GM18508 (cell line): ENCODE results near the gene SLC44A1.

Experiments used
- ATAC-seq: cut with Tn5 transposase; IDR thresholded peaks from one replicate; pipeline ENCODE4 v1.9.1; 2021; ENCODE audit warnings: moderate number of reproducible peaks; ENCODE audit not compliant: insufficient read depth, unreplicated experiment

Gene SLC44A1

DNA sequence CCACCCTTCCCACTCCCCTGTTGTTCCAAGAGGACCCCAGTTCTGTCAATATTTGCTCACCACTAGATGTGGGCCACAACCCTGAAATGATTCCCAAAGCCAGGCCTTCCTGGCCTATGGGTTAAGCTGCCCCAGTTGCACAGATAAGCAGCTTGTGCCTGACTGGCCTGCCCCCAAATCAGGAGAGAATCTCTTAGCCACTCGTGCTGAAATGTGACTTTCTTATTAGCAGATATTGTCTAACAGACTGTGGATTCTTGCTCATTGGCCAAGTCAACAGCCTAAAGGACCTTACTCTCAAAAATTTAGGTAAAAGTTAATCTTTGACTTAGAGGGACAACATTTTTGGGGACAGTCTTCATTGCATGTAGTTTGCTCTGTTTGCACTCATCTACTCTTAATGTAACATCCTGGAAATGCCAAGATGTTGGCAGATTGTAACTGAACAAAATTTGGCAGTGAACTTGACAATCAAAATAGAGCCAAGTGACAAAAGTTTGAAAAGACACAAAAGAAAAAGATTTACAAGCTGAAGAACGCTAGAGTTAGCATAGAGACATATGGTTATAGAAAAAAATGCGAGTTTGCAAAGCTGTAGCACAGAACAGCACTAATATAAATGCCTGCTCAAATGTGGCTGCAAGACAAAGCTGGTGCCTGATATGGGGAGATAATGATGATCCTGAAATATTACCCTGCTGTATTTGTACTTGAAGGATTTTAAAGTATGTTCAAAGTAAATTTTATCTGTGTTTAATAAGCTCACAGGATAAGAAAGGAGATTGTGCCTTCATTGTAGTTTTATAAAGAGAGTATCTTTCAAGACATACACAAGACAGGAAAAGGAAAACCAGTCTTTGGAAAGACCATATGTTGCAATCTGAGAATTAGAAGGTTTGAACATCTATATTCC is 174.4 kb downstream of the SLC44A1 start:
- no peak for ATAC-seq

DNA sequence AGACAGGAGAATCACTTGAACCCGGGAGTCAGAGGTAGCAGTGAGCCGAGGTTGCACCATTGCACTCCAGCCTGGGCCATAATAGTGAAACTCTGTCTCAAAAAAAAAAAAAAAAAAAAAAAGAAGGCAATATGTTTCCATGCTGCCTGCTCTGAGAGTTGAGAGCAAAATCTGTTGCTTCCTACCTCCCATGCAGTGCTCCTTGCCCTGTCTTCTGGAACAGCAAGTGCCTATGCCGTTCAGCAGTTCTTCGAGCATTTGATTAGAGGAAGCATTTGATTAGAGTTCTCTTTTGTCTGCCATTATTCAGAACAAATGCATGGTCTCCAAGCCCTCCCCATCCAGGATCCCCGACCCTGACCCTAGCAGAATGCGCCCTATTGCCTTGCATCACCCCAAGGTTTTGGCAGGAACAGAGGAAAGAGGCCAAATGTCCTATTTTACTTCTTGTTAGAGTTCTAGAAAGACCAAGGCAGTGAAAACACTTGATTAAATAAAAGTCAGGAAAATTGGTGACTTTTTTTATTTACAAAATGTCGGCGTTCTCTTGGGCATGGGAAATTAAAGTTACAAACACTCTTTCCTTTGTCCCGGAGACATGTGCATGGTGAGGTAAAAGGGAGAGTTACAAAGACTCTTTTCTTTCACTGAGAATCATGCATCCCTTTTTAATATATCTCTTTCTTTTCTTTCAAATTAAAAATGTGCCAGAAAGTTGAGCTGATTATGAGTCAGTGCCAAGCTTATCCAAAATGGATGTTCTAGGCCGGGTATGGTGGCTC is 175.6 kb downstream of the SLC44A1 start:
- no peak for ATAC-seq

DNA sequence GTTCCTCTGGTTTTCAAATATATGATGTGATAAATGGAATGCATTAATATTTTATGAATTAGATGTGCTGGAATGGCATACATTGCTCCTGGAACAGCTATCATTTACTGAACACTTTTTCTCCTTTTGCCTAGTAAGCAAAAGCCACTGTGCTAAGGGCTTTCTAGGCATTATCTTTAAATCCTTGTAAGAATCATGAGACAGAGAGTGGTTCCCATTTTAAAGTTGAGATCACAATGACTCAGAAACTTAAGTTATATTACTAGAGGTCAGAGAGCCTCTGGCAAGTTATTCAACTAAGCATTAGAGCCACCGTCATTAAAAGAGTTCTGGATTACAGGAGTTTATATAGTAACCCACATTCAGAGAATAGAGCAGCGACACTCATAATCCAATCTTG is 176.7 kb downstream of the SLC44A1 start:
- ATAC-seq: no peak

DNA sequence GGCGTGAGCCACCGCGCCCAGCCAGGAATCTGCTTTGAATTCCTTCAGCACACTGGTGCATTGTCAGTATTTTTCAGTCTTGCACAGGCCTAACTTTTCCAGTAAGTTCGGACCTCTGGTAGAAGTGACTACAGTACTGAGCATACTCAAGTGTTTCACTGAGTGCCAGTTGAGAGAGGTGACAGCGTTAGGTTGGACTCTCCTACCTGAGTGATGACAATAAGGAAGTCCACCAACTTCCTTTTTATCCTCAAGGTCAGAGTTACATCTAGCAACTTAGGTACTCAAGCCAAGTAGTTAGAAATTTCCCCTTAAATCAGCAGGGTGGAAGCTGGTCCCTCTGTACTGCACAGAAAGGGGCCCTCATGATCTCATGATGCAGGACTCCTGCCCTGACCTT is 177.4 kb downstream of the SLC44A1 start:
- no peak for ATAC-seq

DNA sequence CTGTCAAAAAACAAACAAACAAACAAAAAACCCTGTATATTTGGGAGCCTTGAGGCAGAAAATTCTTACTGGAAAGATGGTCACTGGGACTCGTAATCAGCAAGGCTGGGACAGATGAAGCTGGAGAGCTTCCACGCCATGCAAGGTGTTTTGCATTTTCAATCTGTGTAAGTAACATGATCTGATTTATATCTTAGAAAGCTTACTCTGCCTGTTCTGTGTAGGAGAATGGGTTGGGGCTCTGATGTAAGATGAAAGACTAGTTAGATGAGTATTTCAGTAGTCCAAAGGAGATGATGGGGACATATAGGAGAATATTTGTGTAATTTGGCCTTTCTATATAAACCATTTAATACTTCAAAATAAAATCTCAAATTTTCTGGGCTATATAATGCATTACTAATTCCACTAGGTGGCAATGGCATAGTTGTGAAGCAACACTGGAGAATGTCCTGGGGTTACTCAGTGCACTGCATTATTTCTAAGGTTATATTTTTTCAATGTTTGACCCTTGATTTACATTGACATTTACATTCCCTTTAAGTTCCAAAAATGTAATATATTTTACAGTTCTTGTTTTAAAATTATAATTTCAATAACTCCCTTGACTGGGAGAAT is 181.5 kb downstream of the SLC44A1 start:
- peak; percentile 67 for ATAC-seq

DNA sequence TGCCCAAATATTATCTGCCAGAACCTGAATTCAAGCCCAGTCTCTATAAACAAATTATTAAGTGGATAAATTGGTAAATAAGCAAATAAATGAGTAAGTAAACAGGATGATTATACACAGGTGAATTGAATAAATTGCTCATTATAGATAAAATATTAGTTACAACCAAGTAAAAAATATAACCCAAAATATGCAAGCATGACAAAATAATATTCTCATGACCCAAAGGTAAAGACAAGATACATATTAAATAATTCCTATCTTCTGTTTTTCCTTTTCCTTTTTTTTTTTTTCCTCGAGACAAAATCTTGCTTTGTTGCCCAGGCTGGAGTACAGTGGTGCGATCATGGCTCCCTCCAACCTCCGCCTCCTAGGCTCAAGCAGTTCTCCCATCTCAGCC is 182.2 kb downstream of the SLC44A1 start:
- no peak for ATAC-seq

DNA sequence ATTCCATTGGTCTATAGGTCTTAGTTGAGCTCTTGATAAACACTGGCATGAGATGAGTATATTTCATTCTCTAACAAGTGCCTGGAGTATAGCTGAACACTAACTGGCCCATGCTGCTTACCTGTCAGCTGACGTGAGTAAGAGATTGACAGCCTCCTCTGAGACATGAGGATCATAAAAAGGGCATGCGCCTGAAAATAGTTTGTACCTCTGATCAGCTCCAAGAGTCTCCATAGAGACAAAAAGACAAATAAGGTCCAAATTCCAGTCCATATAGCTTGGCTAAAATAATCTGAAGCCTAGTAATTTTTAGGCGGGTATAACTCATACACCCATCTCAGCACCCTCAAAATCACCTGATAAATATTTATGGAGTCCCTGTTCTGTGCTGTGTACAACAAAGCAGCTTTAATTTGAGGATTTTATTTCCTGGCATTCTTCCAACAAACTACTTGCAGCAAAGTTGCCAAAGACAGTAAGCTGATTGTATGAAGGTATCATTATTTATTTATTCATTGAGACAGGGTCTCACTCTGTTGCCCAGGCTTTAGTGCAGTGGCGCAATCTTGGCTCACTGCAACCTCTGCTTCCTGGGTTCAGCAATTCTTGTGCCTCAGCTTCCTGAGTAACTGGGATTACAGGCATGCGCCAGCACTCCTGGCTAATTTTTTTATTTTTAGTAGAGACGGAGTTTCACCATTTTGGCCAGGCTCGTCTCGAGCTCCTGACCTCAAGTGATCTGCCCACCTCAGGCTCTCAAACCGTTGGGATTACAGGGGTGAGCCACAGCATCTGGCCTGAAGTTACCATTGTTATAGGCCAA is 187.2 kb downstream of the SLC44A1 start:
- no peak for ATAC-seq

DNA sequence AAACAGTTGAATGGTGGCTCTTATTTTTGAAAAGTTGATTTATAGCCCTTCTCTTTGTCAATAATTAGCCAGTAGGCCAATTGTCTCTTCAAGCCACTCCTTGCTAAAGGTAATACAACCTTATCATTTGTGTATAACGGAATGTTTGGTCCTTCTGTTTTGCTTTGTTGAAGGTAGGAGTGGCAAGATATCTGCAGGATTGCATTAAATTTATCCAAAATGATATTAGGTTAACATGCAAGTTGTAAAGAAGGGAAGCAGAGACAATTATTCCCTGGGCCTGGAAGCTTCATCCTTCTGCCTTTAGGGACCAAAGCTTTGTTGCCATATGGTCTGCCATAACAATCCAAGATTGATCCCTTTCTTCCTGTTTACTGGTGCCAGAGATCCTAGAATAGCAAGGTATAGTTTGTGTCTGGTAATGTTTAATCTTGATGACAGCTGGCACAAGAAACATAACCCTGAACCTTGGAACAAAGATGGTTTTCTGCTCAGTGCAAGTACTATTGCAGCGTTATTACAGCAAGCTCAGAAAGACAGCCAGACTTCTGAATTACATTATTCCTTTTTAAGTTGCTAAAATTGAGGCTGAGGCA is 187.9 kb downstream of the SLC44A1 start:
- no peak for ATAC-seq

DNA sequence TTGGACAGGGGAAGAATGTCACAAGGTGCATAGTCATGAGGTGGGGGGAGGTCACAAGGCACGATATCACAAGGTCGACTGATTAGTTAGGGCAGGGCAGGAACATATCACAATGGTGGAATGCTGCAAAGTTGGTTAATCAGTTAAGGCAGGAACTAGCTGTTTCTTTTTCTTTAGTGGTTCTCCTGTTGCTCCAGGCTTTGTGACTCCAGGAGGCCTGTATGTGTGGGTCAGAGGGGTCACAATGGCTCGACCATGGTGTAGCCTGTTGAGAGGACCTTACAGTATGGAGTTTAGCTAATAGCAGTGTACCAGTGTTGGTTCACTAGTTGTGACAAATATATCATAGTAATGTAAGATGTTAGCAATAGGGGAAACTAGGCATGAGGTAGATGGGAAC is 191.0 kb downstream of the SLC44A1 start:
- ATAC-seq: no peak

DNA sequence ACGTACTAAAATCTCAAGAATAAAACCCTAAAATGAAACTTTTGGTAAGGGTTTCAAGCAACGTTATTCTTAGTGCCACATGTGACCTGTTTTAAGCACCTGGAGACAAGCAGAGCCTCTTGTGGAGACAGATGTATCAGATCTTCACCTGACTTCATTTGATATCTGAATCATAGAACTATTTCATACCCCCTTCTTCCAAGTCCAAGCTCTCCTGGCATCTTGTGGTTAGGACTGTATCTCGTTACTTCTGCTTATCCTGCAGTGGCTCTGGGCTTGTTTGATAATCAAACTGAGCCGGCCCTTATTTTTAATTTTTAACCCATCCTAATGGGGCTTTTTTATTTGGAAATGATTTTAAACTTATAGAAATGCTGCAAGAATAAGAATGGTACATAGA is 192.3 kb downstream of the SLC44A1 start:
- ATAC-seq: no peak

DNA sequence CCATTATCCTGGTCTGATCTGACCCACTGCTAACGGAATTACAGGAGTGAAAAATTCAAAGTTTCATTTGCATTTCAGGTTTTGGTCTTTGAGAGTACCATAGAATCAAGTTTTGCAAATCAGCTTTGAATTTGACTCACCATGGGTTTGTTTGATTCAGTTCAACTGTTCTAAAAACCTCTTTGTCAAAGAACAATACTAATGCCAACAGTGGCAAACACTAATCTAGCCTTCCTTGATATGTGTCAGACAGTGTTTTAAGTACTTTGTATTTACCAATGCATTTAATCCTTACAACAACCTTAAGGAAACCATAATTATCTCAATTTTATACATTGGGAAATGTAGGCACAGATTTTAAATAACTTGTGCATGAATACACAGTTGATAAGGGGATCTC is 193.3 kb downstream of the SLC44A1 start:
- no peak for ATAC-seq

DNA sequence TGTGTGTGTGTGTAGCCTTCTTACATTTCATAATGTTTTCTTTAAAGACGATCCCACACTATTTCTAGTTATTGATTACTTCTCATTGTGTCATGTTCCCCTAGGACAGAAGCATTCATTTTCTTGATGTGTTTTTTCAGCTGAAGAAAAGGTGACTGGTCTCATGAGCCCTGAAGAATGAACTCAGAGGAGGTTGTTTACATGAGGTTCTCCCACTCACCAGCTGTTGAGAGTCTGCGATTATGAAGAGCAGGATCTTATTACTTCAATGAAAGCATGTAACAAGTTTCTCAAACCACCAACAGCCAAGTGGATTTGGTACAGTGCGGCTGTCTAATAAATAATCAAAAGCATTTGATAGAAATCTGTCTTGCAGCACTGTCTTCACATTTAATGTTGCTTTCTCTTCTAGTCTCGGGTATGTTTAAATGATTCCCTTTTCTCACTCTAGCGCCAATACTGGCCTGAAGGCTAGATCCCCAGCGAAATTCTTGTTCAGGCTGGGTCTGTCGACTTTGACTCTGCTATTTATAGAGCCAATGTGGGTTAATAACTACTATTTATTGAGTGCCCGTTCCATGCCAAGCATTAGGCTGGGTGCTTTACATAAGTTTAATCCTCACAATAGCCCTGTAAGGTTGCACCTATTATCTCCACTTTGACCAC is 193.8 kb downstream of the SLC44A1 start:
- ATAC-seq: no peak

DNA sequence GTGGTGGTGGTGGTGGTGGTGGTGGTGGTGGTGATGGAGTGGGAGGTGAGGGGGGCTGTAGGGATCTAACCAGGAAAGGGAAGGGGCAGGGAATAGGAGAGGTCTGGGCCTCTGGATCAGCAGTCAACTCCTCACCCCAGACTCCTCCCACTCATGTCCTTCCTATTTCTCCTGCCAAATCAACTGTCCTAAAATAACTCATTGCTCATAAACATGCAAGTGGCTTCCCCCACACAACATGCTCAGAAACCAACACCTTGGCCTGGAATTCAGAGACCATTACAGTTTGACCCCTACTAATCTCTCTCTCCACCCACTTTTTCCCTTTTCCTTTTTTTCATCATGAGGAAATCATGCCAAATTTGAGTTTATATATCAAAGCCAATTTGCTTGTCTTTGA is 195.0 kb downstream of the SLC44A1 start:
- no peak for ATAC-seq

DNA sequence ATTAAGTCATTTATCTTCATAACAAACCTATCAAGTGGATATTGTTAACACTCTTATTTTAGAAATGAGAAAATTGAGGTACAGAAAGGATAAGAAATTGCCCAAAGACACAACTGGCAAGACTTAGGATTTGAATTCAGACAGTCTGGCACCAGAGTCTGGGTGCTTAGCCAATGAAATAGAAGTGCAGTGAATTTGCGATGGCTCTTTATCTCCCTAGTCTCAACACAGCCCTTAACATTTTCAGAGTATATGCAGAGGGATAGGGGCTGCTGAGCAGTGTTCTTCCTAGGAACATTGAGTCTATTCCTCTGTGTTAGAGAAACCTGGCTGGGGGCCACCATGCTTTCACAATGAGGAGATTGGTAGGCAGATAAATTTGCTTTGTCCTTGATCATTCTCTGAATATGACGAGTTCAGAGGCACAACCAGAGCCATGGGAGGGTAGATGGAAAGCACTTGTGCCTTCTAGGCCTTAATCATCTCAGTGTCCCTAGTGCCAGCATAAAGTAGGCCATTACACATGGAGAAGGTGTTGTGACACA is 197.2 kb downstream of the SLC44A1 start:
- no peak for ATAC-seq

DNA sequence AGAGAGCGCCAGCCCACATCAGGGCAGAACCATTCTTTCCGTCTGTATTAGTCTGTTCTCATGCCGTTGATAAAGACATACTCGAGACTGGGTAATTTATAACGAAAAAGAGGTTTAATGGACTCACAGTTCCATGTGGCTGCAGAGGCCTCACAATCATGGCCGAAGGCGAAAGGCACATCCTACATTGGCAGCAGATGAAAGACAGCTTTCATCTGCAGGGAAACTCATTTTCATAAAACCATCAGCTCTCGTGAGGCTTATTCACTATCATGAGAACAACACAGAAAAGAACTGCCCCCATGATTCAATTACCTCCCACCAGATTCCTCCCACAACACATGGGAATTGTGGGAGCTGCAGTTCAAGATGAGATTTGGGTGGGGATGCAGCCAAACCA is 198.7 kb downstream of the SLC44A1 start:
- ATAC-seq: no peak

DNA sequence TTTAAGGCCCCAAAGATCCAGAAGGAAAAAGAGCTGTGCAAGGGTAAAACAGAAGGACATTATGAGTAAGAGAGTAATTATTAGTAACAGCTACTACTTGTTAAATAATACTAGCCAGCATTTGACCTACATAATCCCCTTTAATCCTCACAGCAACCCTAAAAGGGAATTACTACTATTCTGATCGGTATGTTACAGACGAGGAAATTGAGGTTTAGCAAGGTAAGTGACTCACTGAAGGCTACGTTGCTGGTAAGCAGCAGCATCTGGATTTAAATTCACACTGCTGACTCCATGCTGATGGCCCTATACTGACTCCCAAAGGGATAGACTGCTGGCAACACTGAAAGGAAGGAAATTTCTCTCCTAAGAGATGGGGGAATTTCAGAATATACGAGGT is 199.7 kb downstream of the SLC44A1 start:
- ATAC-seq: no peak

DNA sequence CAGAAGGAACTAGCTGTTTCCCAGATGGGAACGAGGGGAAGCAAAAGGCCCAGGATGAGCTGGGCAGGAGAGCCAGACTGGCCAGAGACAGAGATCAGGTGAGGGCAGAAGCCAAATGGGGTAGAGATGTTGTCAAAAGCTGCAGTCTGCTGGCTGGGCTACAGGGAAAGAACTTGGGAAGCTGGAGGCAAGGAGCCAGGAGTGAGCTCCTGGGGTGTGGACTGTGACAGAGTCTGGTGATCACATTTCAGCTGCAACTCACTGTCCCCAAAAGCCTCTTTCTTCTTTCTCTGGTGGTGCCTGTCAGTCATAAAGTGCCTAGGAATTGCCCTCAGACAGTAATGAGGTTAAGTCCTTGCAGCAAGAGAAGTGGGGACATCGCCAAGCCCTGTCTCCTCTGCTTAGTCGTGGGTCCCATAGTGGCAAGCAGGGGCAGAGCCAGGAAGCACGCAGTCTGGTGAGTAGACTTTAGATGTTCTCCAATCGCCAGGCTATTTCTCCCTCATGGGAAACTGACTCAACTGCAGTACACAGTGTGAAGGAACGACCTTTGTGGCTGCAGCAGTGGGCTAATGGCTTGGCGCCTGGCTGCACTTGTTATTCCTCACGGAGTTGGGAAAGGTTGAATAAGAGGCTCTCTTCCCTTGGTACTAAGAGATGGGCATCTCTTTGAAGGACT is 200.9 kb downstream of the SLC44A1 start:
- ATAC-seq: no peak

DNA sequence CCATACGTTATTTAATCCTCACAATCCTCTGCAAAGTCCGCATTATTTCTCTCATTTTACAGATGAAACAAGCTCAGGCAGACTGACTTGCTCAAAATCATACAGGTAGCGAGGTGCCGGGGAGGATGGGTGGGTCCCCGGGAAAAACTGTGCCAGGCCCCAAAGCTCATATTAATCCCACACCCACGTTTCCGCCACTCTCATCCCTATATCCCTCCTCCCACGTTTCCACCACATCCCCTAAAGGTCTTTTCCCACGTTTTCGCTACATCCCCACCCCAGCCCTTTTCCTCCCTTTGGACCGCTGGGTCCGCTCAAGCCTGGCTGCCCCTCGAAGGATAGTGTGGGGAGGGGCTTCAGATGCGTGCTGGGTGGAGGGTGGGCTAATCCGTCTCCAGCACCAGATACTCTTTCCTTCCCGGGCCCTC is 202.9 kb downstream of the SLC44A1 start:
- no peak for ATAC-seq
